Erythroblast (primary cell): ENCODE results near the gene ZNF546.

Experiments
- GATA1 ChIP-seq: IDR thresholded peaks from 2 replicates; pipeline ENCODE4 v1.6.1; 2011; ENCODE audit warnings: low read depth, mild to moderate bottlenecking, control low read depth, low read length, moderate library complexity
- POLR2A ChIP-seq: IDR thresholded peaks from 2 replicates; pipeline ENCODE4 v1.6.1; 2011; ENCODE audit warnings: mild to moderate bottlenecking, low read length

DNA sequence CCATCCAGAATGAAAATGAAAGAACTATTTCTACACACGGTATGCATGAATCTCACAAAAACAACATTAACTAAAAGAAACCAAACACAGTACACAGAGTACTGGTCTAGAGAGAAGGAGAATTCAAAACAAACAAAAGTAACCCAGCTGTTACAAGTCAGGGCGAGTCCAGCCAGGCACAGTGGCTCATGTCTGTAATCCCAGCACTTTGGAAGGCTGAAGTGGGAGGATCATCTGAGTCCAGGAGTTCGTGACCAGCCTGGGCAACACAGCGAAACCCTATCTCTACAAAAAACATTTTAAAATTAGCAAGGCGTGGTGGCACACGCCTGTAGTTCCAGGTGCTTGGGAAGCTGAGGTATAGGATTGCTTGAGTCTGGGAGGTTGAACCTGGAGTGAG lies 27.6 kb upstream of the ZNF546 start:
- TF ChIP-seq POLR2A = no peak
- TF ChIP-seq GATA1 = no peak
